Measurements from ENCODE around the gene ZNF865. TPM values are rescaled to one million over a fixed set of nuclear protein-coding genes. Genes with fewer than 3 reads are reported as not detected.

ZNF865 gene
- total RNA-seq, 2 donors from 2014 or later: 11.2 to 11.4 TPM

DNA sequence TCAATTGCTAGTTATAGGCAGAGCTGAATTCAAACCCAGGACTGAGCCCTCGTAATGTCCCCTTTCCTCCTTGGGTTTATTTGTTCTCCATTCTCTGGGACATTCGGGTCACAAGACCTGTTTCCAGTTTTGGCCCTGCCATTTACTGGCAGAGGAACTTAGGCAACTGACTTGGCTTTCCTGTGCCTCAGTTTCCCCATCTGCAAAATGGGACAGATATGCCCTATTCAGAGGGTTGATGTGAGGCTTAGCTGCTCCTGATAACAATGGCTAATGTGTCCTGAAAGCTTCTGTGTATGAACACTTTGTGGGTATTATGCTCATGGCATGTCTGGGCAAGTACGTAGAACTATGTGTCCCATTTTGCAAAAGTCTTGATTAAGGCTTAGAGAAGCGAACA, 4.4 kb upstream of the ZNF865 start:
- TF ChIP-seq, protein P1, sequence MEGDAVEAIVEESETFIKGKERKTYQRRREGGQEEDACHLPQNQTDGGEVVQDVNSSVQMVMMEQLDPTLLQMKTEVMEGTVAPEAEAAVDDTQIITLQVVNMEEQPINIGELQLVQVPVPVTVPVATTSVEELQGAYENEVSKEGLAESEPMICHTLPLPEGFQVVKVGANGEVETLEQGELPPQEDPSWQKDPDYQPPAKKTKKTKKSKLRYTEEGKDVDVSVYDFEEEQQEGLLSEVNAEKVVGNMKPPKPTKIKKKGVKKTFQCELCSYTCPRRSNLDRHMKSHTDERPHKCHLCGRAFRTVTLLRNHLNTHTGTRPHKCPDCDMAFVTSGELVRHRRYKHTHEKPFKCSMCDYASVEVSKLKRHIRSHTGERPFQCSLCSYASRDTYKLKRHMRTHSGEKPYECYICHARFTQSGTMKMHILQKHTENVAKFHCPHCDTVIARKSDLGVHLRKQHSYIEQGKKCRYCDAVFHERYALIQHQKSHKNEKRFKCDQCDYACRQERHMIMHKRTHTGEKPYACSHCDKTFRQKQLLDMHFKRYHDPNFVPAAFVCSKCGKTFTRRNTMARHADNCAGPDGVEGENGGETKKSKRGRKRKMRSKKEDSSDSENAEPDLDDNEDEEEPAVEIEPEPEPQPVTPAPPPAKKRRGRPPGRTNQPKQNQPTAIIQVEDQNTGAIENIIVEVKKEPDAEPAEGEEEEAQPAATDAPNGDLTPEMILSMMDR (IDR thresholded peaks at IDR 0.05): no peak
- no peak for DNase-seq (ENCODE audit: low spot score)
- Histone ChIP-seq H3K4me1 (peaks cover 0 to 34% of the 10 kb centered on the region in 2 donors), H3K27me3 (no peaks in the 10 kb centered on the region), H3K4me3 (peak overlapping the region; percentile 77 to 82), H3K9me3 (no peaks in the 10 kb centered on the region), H3K36me3 (no peaks in the 10 kb centered on the region), H3K27ac (peak overlapping the region; percentile 99)

DNA sequence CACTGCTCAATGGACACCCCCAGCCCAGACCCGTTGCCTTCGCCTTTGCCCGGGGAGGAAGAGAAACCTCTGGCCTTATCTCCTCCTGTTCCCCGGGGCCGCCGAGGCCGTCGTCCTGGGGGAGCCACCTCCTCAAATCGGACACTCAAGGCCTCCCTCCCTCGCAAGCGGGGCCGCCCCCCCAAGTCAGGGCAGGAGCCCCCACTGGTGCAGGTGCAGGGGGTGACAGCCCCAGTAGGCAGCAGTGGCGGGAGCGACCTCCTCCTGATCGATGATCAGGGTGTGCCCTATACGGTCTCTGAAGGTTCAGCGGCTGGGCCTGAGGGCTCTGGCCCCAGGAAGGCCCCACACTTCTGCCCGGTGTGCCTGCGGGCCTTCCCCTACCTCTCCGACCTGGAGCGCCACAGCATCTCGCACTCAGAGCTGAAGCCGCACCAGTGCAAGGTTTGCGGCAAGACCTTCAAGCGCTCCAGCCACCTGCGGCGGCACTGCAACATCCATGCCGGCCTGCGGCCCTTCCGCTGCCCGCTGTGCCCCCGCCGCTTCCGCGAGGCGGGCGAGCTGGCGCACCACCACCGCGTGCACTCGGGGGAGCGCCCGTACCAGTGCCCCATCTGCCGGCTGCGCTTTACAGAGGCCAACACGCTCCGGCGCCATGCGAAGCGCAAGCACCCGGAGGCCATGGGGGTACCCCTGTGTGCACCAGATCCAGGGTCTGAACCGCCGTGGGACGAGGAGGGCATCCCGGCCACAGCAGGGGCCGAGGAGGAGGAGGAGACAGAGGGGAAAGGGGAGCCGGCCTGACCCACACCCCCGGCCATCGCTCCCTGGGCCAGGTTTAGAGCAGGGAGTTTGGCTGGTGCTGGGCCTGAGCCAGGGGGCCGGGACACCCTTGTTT, 3.1 kb upstream of the ZNF865 start:
- TF ChIP-seq, protein P1 (IDR thresholded peaks at IDR 0.05): no peak
- Histone ChIP-seq H3K27me3 (no peaks in the 10 kb centered on the region), H3K36me3 (peaks cover 9% of the 10 kb centered on the region), H3K4me1 (peaks cover 0 to 45% of the 10 kb centered on the region in 2 donors), H3K9me3 (no peaks in the 10 kb centered on the region), H3K27ac (no peak overlapping the region), H3K4me3 (no peak overlapping the region)
- DNase-seq (ENCODE audit: low spot score): no peak

DNA sequence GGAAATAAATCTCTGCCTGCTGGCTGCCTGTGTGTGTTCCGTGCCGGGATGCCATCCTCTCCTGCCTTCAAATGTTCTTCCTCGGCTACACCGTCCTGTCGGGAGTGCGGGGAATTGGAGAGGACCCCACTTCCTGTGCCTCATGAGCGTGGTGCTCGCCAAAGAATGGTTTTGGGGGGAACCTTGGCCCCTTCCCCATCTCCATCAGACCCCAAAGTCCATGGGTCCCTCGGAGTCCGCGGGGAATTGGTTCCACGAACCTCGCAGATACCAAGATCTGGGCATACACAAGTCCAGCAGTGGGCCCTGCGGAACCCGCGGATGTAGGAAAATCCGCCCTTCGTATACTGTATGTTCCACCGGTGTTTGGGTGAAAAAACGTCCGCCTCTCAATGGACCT, 2.3 kb upstream of the ZNF865 start:
- no peaks in the 10 kb centered on the region for H3K27me3 ChIP-seq
- H3K4me3 ChIP-seq: no peak overlapping the region
- peaks cover 9% of the 10 kb centered on the region for H3K36me3 ChIP-seq
- TF ChIP-seq, protein P1 (IDR thresholded peaks at IDR 0.05): no peak
- DNase-seq (ENCODE audit: low spot score): no peak
- H3K9me3 ChIP-seq: no peaks in the 10 kb centered on the region
- H3K4me1 ChIP-seq: peaks cover 0 to 43% of the 10 kb centered on the region in 2 donors
- no peak overlapping the region for H3K27ac ChIP-seq

DNA sequence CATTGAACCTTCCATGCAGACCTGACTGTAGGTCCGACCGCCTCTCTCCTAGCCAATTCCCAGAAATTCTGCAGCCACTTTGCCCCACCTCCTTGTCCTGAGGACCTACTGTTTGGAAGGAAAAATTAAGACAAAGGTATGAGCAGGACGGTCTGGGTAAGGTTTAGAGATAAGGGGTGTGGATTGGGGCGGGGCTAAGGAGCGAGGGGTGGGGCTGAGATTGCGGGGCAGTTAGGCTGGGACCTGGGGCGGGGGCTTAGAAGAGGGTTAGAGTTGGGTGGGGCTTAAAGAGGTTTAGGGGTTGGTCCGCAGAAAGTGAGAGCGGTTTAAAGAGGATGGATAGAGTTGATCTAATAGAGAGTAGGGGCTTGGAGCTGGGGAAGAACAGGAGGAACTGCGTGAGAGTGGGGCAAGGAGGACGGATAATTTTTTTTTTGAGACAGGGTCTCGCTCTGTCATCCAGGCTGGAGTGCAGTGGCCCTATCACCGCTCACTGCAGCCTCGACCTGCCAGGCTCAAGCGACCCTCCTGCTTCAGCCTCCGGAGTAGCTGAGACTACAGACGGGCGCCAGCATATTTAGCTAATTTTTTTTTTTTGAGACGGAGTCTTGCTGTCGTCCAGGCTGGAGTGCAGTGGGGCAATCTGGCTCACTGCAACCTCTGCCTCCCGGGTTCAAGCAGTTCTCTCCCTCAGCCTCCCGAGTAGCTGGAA, 1.7 kb upstream of the ZNF865 start:
- H3K36me3 ChIP-seq: peaks cover 9% of the 10 kb centered on the region
- H3K9me3 ChIP-seq: no peaks in the 10 kb centered on the region
- no peaks in the 10 kb centered on the region for H3K27me3 ChIP-seq
- H3K27ac ChIP-seq: peak overlapping the region; percentile 96 to 98
- TF ChIP-seq, protein P1 (IDR thresholded peaks at IDR 0.05): no peak
- DNase-seq (ENCODE audit: low spot score): no peak
- peaks cover 0 to 37% of the 10 kb centered on the region in 2 donors for H3K4me1 ChIP-seq
- peak overlapping the region in 1 of 2 donors; percentile 99 for H3K4me3 ChIP-seq

DNA sequence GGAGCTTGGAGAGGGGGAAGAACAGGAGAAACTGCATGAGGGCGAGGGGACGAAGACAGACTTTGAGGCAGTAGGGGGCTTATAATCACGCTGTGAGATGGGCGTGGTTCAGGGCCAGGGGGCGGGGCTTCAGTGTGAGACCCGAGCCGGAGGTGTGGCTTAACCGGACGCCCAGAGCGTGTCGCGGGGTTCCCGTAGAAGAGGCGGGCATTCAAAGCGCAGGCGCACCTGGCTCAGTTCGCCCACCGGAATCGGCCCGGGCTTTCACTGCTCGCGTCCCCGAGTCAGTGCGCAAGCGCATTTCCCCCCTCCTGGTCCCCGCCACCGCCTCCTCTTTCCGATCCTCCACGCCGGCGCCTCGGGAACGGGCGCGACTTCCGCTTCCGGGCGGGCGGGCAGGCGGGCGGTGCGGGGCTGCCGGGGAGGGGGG, 225 bp upstream of the ZNF865 start:
- TF ChIP-seq, protein P1 (IDR thresholded peaks at IDR 0.05): no peak
- H3K27ac ChIP-seq: peak overlapping the region; percentile 96 to 98
- H3K4me3 ChIP-seq: peak overlapping the region; percentile 94 to 99
- no peaks in the 10 kb centered on the region for H3K9me3 ChIP-seq
- peak; percentile 96 for DNase-seq (ENCODE audit: low spot score)
- H3K4me1 ChIP-seq: peaks cover 0 to 45% of the 10 kb centered on the region in 2 donors
- peaks cover 21% of the 10 kb centered on the region for H3K36me3 ChIP-seq
- no peaks in the 10 kb centered on the region for H3K27me3 ChIP-seq
